C1 segment of cervical spinal cord (tissue), 14 donors: ENCODE data around the gene ATP11B.

Source experiments
- DNase-seq, 14 donors: peaks; one replicate each; lab custom pipeline; 2025; lab: John Stamatoyannopoulos, UW

The ATP11B gene

DNA sequence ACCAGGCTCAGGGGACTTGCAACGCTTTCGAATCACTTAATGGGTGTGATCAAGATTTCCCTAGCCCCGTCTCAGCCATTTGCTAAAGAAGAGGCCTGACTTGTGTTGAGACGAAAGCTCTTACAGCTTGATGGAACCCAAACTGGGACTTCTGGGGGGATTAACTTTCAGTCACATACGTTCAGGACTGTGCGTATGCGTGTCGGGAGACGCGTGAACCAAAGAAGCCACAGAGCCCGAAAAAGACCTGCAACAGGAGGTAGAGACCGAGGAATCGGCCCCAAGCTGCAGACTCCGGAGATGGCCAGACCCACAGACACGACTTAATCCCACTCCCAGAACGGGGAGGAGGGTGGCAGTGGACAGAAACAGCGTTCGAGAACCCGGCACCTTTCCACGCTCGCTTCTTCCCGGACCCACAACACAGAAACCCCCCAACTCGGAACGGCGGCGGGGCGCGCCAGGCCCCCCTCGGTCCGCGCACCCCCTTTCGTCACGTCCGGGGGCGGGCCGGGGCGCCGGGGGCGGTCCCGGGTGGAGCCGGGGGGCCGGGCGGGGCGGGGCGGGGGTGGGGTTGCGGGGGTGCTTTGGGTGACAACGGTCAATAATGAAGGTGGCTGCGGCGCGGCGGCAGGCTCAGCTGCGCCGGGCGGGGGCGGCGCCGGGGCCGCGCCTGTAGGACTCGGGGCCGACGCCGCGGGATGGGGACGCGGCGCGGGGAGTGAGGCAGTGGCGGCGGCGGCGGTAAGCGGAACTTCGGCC is at the start of gene ATP11B:
ATP11B (plus strand) TSS at position 604 of the 762 bp plus-strand sequence. CDS start 256 bp downstream, outside the sequence.
- peak; percentile 61 to 90 (median 78) for DNase-seq

- DNase-seq: no peak
Observed at GRCh38 chr3:182746959-182747358, 46.3 kb upstream of the ATP11B start.

DNA sequence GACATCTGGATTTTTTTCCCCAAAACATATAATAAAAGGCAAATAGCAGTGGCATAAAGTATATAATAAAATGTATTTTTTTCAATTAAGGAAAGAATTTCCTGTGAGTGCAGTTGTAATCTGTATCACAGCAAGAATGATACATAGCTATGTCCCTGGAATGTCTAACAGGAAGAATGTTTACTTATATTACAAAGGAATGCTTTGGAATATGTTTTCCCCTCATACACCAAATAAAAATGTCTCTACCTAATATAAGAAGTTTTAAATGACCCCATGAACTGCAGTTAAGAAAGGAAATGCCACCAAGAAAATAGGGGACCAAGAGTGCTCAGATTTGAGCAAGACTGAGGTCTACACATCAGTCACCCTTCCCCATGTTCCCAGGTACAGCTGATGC is 38.0 kb upstream of the ATP11B start:
- DNase-seq: no peak

DNA sequence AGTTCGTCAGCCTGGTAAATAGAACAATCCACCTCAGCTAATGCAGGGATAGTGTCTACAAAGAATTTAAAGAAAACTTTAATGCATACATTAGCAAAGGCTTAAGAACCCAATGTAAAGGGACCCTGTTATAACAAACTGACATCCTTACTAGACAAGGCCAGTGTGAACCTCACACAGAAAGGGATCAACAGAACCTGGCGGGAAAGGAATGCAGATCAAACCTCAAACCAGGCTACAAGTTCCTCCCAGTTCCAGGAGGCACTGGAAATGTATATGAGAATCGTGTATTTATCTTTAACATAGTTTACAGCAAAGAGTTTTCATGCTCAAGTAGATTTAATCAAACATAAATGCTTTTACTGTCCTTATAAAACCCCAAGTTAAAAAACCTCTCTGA is 37.6 kb upstream of the ATP11B start:
- no peak for DNase-seq

GRCh38 chr3:182760576-182761164 is 32.6 kb upstream of the ATP11B start:
- no peak for DNase-seq

DNA sequence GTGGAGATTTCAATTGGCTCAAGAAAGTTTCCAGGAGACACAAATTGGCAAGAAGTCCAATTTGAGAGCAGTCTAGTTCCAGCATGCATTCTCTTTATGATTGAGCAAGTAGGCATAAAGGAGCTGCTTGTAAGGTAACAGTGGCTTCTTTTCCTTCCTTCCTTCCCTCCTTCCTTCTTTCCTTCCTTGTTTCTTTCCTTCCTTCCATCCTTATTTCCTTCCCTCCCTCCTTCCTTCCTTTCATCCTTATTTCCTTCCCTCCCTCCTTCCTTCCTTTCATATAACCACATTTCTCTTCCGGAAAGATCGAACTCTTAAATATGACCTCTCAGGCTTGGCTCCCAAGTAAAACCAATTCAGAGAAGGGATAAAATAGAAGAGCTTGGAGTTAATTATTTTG is 29.4 kb upstream of the ATP11B start:
- DNase-seq: no peak

DNA sequence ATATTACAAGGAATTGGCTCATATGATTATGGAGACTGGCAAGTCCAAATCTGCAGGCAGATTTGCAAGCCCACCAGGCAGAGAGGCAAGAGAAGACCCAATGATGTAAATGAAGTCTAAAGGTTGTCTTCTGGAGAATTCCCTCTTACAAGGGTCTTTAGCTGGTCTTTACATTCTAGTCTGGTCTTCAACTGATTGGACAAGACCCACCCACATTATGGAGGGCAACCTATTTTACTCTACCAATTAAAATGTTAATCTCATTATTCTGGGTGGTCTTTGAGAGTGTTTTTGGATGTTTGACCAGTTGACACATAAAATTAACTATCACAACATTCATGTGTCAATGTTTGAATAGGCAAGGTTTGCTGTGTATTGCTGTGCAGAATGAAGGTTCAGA is 28.0 kb upstream of the ATP11B start:
- no peak for DNase-seq

DNA sequence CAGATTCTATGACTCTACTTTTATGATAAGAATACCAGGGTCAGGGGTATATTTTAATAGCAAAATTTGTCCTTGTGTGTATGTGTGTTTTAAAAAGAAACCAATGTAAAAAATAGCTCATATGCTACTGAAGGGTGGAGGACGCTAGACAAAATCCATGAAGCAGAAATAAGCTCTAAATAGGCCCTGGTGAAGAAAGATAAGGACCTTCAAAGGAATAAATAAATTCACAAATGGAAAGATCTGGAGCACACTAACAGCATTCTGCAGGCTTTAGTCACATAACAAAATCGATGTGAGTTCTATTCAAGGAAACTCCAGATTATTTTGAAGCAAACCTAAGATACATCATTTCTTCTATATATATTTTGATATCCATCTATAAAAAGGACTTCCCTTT is 27.2 kb upstream of the ATP11B start:
- no peak for DNase-seq

- no peak for DNase-seq
Observed at GRCh38 chr3:182768413-182768812, 24.9 kb upstream of the ATP11B start.

GRCh38 chr3:182769673-182770072 is 23.6 kb upstream of the ATP11B start:
- DNase-seq: no peak

DNA sequence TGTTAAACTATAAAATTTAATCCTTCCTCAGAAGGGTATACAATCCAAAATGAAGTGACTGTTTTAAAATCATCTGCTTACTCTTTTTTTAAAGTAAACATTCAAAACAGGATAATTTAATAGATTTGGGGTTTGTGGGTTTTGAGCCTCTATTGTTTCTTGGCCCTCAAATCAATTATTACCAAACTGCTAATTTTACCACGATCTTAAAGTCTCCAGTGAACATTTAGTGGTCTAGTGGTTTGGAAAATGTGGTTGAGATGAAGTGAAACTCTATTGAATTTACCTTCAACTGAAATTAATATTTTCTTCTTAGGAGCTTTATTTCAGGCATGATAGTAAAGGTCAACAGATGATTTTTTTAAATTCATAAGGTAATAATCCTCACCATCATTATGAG is 11.2 kb upstream of the ATP11B start:
- no peak for DNase-seq

DNA sequence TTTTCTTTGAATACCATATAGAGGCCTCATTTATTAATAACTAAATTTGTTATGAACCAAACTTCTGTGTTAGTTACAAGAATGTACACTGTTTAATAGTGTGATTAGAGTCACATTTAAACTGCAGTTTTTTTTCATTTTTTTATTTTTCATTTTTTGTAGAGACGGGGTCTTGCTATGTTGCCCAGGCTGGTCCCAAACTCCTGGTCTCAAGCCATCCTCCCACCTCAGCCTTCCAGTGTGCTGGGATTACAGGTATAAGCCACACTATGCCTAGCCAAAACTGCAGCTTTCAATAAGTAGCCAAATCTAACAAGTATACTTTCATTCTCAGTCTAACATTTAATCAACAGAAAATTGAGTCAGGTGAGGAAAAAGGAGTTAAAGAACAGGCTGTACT is 10.2 kb upstream of the ATP11B start:
- no peak for DNase-seq

DNA sequence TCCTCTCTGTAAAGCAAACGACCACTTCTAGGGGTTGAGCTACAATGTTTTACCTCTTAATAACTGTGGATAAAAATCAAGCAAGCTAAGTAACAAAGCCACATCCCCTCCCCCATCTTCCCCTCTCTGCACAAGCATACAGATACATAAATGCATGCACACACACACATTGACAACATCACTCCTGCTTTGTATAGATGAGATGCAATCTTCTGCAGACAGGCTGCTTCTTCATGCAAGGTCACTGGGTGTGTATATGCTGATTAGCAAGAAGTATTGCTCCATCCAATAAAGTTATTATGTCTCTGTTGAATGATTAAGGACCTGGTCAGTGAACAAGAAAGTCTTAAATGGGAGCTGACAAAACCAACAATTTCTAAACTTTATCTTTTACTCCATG is 8.8 kb upstream of the ATP11B start:
- DNase-seq: no peak

- no peak for DNase-seq
Observed at GRCh38 chr3:182785142-182785541, 8.2 kb upstream of the ATP11B start.

GRCh38 chr3:182785756-182786155 is 7.5 kb upstream of the ATP11B start:
- DNase-seq: no peak

GRCh38 chr3:182786564-182787196 is 6.6 kb upstream of the ATP11B start:
- DNase-seq: no peak

DNA sequence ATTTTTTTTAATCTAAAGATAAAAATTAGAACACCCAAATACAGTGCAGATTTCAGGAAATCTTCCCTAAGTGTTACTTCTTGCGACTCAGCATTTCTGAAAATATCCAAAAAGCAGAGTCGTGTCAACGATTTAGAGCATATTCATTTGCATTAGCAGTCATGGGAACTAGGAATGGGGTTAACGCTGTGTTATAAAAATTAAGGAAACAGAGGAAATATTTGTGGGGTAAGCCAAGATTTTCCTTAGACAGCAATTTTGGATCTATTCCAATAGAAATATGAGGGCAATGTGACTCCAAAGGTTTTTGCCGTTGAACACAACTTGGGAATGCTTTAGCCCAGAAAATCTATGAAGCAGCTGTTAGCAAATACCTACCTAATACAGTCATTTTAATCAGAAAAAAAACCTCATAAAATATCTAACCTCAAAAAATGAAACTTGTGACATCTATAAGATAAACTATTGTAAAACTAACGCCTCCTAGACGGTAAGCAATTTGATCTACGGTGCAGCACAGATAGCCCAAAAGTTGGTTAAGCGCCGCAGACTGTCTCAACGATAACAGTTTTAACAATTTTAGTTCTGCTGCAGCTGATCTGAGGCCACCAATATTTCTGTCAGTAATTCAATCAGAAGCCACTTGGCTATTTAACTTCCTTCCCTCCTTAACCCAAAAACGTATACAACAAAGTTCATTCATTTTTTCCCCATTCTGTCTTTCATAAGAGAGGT is 5.8 kb upstream of the ATP11B start:
- DNase-seq: no peak

DNA sequence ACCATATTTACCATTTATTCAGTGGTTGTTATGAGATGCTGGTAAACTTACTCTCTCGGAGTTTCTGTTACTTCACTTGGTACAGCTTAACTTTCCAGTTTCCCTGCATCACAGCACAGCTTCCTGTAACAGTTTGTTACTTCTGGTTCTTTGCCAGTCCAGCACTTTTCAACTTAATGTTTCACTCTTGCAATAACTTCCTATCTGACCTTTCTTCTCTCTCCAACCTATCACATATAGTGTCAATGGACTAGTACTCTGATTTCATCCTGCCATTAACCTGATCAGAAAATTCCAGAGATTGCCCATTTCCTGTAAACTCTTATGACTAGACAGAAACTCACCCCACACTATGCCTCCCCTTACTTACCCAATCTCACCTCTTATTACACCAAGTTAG is 3.9 kb upstream of the ATP11B start:
- no peak for DNase-seq

GRCh38 chr3:182790612-182791011 is 2.7 kb upstream of the ATP11B start:
- DNase-seq: no peak

DNA sequence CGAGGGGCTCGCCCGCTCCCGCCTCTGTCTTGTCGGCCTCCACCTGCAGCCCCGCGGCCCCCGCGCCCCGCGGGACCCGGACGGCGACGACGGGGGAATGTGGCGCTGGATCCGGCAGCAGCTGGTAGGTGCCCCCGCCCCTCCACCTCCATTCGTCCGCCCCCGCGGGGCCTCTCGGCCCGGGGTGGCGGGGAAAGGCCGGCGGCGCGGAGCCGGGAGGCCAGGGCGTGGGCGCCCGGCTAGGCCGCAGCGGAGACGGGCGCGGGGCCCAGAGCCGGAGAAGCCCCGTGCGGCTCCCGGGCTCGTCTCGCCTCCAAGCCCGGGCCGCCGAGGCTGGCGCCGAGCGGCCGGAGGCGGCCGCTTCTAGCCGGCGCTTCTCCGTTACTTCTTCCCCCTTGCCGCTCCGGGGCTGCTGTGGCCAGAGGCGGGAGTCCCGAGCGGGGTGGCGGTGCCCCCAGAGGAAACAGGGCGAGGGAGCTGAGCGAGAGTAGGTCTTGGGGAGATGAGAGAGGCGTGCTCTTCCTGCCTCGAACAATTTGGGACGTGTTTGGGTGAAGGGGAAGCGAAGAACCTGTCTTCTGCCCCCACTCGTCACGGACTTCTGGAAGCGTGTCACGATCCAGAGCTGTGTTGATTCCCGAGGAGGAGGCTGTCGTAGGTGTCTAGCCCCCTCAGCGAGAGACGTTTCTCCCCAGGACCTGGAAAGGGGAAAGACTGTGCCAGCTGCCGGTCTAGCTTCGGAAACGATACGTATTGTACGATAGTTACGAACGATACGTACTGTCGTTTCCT is 555 bp downstream of the ATP11B start:
- peak in 12 of 14 donors; percentile 8 to 72 (median 44) for DNase-seq
